ENCODE results near the gene HPSE2.

DNA sequence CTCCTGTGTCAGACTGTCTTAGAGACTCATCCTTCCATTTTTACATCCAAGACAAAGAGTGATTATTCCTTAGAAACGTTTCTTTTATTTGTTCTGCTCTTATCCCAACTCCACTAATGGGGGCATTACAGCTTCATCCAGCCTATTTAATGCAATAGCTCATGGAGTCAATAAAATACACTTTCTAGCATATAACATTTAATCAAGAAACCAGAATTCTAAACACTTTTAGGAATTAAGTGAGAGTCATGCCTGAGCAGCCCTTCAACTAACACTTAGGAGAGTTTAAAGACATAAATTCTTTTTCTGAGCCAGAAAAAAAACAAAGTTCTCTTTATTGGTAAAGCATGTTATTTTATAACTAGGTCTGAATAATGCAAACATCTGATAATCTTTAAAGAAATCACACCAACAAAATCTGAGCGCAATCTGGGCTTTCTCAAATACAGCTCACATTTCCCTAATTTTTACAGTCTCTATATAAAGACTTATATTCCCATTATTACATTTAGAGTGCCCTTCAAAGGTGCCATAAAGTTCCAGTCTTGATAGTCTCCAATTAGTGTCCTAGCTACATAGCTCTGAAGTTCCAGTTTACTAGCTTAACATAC is 427.3 kb downstream of the HPSE2 start:
- TF ChIP-seq, protein P1, sequence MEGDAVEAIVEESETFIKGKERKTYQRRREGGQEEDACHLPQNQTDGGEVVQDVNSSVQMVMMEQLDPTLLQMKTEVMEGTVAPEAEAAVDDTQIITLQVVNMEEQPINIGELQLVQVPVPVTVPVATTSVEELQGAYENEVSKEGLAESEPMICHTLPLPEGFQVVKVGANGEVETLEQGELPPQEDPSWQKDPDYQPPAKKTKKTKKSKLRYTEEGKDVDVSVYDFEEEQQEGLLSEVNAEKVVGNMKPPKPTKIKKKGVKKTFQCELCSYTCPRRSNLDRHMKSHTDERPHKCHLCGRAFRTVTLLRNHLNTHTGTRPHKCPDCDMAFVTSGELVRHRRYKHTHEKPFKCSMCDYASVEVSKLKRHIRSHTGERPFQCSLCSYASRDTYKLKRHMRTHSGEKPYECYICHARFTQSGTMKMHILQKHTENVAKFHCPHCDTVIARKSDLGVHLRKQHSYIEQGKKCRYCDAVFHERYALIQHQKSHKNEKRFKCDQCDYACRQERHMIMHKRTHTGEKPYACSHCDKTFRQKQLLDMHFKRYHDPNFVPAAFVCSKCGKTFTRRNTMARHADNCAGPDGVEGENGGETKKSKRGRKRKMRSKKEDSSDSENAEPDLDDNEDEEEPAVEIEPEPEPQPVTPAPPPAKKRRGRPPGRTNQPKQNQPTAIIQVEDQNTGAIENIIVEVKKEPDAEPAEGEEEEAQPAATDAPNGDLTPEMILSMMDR (IDR thresholded peaks at IDR 0.05) = no peak
- TF ChIP-seq POLR2A (IDR thresholded peaks at IDR 0.05) = no peak

Data from vagina (tissue), 2 donors.